ENCODE data around the gene ADAT1. TPM values are rescaled to one million over a fixed set of nuclear protein-coding genes. Genes with fewer than 3 reads are reported as not detected.

The ADAT1 gene
- total and polyA plus RNA-seq, 2 donors (not counting 1 experiment from before 2014, with no cell fraction given), result 28.4 to 71.2 TPM

DNA sequence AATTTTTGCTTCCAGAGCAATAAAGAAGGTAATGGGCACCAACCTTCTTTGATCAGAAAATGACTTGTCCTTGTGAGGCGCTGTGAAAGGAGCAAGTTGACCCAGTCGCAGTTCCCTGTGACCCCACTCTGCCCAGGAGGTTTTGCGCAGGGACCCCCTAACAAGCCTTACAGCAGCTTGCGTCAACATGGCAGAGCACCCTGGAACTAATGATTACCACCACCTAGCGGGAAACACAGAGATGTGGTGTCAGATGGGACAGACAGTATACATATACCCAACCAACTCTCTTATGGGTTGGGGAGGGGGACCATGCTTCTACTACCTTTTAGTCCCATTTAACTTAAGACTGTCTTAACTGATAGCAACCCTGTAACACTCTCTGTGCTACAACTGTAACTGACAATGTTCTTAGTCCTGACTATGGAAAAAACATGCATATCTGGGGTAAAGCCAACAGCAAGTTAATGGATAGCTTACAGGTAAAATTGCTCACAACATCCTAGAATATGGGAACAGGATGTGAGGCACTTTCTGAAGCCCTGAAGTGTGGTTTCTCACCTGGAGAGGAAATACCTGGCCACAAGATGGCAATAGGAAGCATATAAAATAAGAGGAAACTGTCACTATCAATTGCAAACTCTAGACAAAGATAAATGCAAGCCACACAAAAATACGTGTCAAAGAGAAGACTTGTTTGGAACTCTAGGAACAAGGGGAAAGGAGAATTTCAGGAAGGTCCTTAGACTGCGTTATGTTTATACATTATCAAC is 21.3 kb upstream of the ADAT1 start:
- intact Hi-C loops (cut with micrococcal nuclease), result loop anchor here (5.0 kb wide), 2 partner anchors 262 to 977 kb away; partner anchors contain the start of gene RFWD3
- Mint-ChIP-seq H3K4me1 (peaks cover 29% of the 10 kb centered on the region), H3K27ac (peak overlapping the region; percentile 23), H3K9me3 (ENCODE audit: insufficient read depth) (no peaks in the 10 kb centered on the region), H3K27me3 (no peaks in the 10 kb centered on the region), H3K4me3 (peak overlapping the region; percentile 49)
- ChIA-PET CTCF (interaction anchor here (1.4 kb wide), 1 partner anchor 119 kb away, joined by 4 read pairs; no protein-coding TSS in a partner anchor), POLR2A (interaction anchor here (1.0 kb wide), 1 partner anchor 22 kb away, joined by 3 read pairs; the partner anchor contains the start of gene ADAT1)
- Histone ChIP-seq H3K4me2 (replicated peaks; ENCODE audit: low read depth, low read length, poor library complexity, severe bottlenecking) (no peak overlapping the region), H4K20me1 (ENCODE audit: control insufficient read depth, insufficient read depth, low read length, poor library complexity, severe bottlenecking) (peaks cover 59% of the 10 kb centered on the region), H3K4me1 (ENCODE audit: control insufficient read depth in 2 of 2, insufficient read depth in 2 of 2, low read length in 2 of 2) (peaks cover 26 to 27% of the 10 kb centered on the region in 2 donors), H3K4me3 (ENCODE audit: control extremely low read depth in 1 of 5, extremely low read depth in 1 of 5, insufficient read depth in 1 of 5, low read depth in 2 of 5, low read length in 4 of 5) (no peak overlapping the region), H3K27me3 (replicated peaks in 1 of 4; ENCODE audit: control extremely low read depth in 1 of 4, control insufficient read depth in 3 of 4, insufficient read depth in 4 of 4, low read length in 3 of 4) (no peaks in the 10 kb centered on the region), H3K9me3 (ENCODE audit: control extremely low read depth in 1 of 3, control insufficient read depth in 2 of 3, insufficient read depth in 1 of 3, low read length in 2 of 3) (no peaks in the 10 kb centered on the region), H3K27ac (ENCODE audit: low read length in 2 of 2) (no peak overlapping the region), H3K9ac (ENCODE audit: low read length) (no peak overlapping the region), H3K79me2 (ENCODE audit: control insufficient read depth, insufficient read depth, low read length) (peaks cover 86% of the 10 kb centered on the region), H3K36me3 (replicated peaks in 1 of 2; ENCODE audit: control extremely low read depth in 1 of 2, control insufficient read depth in 1 of 2, extremely low read depth in 1 of 2, insufficient read depth in 2 of 2, low read length in 1 of 2) (peaks cover 21 to 58% of the 10 kb centered on the region in 2 experiments), H2AFZ (ENCODE audit: insufficient read depth, low read depth, low read length, poor library complexity, severe bottlenecking) (no peak overlapping the region)
- peak; percentile 40 for DNase-seq
- ATAC-seq (ENCODE audit: low read depth), result no peak
- 93% methylated on average over 2 of the region's 7 CpGs for WGBS (ENCODE audit: insufficient coverage)
- no peak for TF ChIP-seq EZH2 (IDR thresholded peaks at IDR 0.05; ENCODE audit: borderline replicate concordance, insufficient read depth, low read depth, low read length, poor library complexity, severe bottlenecking)
- TF ChIP-seq, protein P1, sequence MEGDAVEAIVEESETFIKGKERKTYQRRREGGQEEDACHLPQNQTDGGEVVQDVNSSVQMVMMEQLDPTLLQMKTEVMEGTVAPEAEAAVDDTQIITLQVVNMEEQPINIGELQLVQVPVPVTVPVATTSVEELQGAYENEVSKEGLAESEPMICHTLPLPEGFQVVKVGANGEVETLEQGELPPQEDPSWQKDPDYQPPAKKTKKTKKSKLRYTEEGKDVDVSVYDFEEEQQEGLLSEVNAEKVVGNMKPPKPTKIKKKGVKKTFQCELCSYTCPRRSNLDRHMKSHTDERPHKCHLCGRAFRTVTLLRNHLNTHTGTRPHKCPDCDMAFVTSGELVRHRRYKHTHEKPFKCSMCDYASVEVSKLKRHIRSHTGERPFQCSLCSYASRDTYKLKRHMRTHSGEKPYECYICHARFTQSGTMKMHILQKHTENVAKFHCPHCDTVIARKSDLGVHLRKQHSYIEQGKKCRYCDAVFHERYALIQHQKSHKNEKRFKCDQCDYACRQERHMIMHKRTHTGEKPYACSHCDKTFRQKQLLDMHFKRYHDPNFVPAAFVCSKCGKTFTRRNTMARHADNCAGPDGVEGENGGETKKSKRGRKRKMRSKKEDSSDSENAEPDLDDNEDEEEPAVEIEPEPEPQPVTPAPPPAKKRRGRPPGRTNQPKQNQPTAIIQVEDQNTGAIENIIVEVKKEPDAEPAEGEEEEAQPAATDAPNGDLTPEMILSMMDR (IDR thresholded peaks at IDR 0.05), result no peak

DNA sequence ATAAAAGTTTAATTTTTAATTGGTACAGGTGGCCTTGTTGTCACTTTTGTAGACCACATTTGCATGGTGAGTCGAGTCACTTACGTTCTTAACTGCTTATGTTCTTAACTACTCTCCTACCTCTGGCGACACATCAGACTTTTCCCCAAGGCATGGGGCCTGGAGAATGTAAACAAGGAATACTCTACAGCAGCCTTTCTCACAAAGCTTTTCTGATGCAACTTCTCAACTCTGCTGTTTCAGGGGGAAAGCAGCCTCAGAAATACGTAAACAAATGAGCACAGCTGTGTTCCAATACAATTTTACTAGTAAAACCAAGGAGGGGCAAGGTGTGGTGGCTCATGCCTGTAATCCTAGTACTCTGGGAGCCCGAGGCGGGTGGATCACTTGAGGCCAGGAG is 17.5 kb upstream of the ADAT1 start:
- H3K27me3 Mint-ChIP-seq, result no peaks in the 10 kb centered on the region
- no peak overlapping the region for H3K4me3 Mint-ChIP-seq
- H3K4me2 ChIP-seq (replicated peaks; ENCODE audit: low read depth, low read length, poor library complexity, severe bottlenecking), result no peak overlapping the region
- TF ChIP-seq, protein P1 (IDR thresholded peaks at IDR 0.05), result no peak
- TF ChIP-seq EZH2 (IDR thresholded peaks at IDR 0.05; ENCODE audit: borderline replicate concordance, insufficient read depth, low read depth, low read length, poor library complexity, severe bottlenecking), result no peak
- CTCF ChIA-PET, result no interaction called here
- no peak overlapping the region for H3K27ac Mint-ChIP-seq
- intact Hi-C loops (cut with micrococcal nuclease), result no loop called here
- H3K4me1 Mint-ChIP-seq, result peaks cover 18% of the 10 kb centered on the region
- POLR2A ChIA-PET, result no interaction called here
- H3K36me3 ChIP-seq (replicated peaks in 1 of 2; ENCODE audit: control extremely low read depth in 1 of 2, control insufficient read depth in 1 of 2, extremely low read depth in 1 of 2, insufficient read depth in 2 of 2, low read length in 1 of 2), result peaks cover 28 to 77% of the 10 kb centered on the region in 2 experiments
- DNase-seq, result no peak
- no peak overlapping the region for H3K27ac ChIP-seq (ENCODE audit: low read length in 2 of 2)
- H3K4me3 ChIP-seq (ENCODE audit: control extremely low read depth in 1 of 5, extremely low read depth in 1 of 5, insufficient read depth in 1 of 5, low read depth in 2 of 5, low read length in 4 of 5), result no peak overlapping the region
- peaks cover 68% of the 10 kb centered on the region for H4K20me1 ChIP-seq (ENCODE audit: control insufficient read depth, insufficient read depth, low read length, poor library complexity, severe bottlenecking)
- H3K9me3 Mint-ChIP-seq (ENCODE audit: insufficient read depth), result no peaks in the 10 kb centered on the region
- H3K9ac ChIP-seq (ENCODE audit: low read length), result no peak overlapping the region
- H3K9me3 ChIP-seq (ENCODE audit: control extremely low read depth in 1 of 3, control insufficient read depth in 2 of 3, insufficient read depth in 1 of 3, low read length in 2 of 3), result no peaks in the 10 kb centered on the region
- peaks cover 64% of the 10 kb centered on the region for H3K79me2 ChIP-seq (ENCODE audit: control insufficient read depth, insufficient read depth, low read length)
- WGBS (ENCODE audit: insufficient coverage), result 100% methylated on average over 1 of the region's 6 CpGs
- H3K4me1 ChIP-seq (ENCODE audit: control insufficient read depth in 2 of 2, insufficient read depth in 2 of 2, low read length in 2 of 2), result peaks cover 12 to 13% of the 10 kb centered on the region in 2 donors
- no peak for ATAC-seq (ENCODE audit: low read depth)
- H2AFZ ChIP-seq (ENCODE audit: insufficient read depth, low read depth, low read length, poor library complexity, severe bottlenecking), result no peak overlapping the region
- H3K27me3 ChIP-seq (replicated peaks in 1 of 4; ENCODE audit: control extremely low read depth in 1 of 4, control insufficient read depth in 3 of 4, insufficient read depth in 4 of 4, low read length in 3 of 4), result no peaks in the 10 kb centered on the region

Measured in B cell (primary cell).